Neural cell (in vitro differentiated cells): ENCODE data around the gene HEYL. TPM values are rescaled to one million over a fixed set of nuclear protein-coding genes. Genes with fewer than 3 reads are reported as not detected.

ENCODE experiments used
- H2AFZ ChIP-seq: fragments of 200-600, 300-800 bp; sonication (generic), shearing (Covaris generic); 2 replicates; pipeline ENCODE4 v1.6.0; 2014; ENCODE audit warnings: low read depth, mild to moderate bottlenecking, antibody characterized with exemption, low read length, moderate library complexity
- H3F3A ChIP-seq: fragments of 200-600 bp; shearing (Covaris generic); 2 replicates; pipeline ENCODE4 v1.6.1; 2016; ENCODE audit warnings: mild to moderate bottlenecking, moderate library complexity, mixed read lengths, antibody characterized with exemption, low read length; ENCODE audit not compliant: insufficient read depth, poor library complexity, severe bottlenecking
- H3K27ac ChIP-seq: fragments of 200-600, 300-800 bp; sonication (generic), shearing (Covaris generic); 2 replicates; pipeline ENCODE4 v1.5.1; 2014; ENCODE audit warnings: mild to moderate bottlenecking, low read length, moderate library complexity
- H3K27me3 ChIP-seq: fragments of 300-800, 200-600 bp; sonication (generic), shearing (Covaris generic); 2 replicates; pipeline ENCODE4 v1.6.0; 2014; ENCODE audit warnings: mild to moderate bottlenecking, low read depth, low read length, moderate library complexity; ENCODE audit not compliant: insufficient read depth
- H3K36me3 ChIP-seq: fragments of 300-800, 200-600 bp; sonication (generic), shearing (Covaris generic); 2 replicates; pipeline ENCODE4 v1.5.1; 2014; ENCODE audit warnings: mild to moderate bottlenecking, antibody characterized with exemption, low read length, moderate library complexity; ENCODE audit not compliant: insufficient read depth
- H3K4me2 ChIP-seq: fragments of 300-800, 200-600 bp; sonication (generic), shearing (Covaris generic); 2 replicates; pipeline ENCODE4 v1.6.0; 2014; ENCODE audit warnings: mild to moderate bottlenecking, low read length
- H3K4me3 ChIP-seq: fragments of 300-800, 200-600 bp; sonication (generic), shearing (Covaris generic); 2 replicates; pipeline ENCODE4 v1.5.1; 2014; ENCODE audit warnings: mild to moderate bottlenecking, low read length, moderate library complexity
- H3K79me2 ChIP-seq: fragments of 200-600 bp; shearing (Covaris generic); replicated peaks from 2 replicates; pipeline ENCODE4 v1.6.0; 2014; ENCODE audit warnings: mild to moderate bottlenecking, low read length, moderate library complexity; ENCODE audit not compliant: insufficient read depth
- H3K9ac ChIP-seq: fragments of 300-800, 200-600 bp; sonication (generic), shearing (Covaris generic); 2 replicates; pipeline ENCODE4 v1.6.1; 2016; ENCODE audit warnings: mild to moderate bottlenecking, low read length, mixed read lengths
- H3K9me2 ChIP-seq: fragments of 200-600 bp; shearing (Covaris generic); 2 replicates; pipeline ENCODE4 v1.6.1; 2016; ENCODE audit warnings: mild to moderate bottlenecking, low read length, mixed read lengths; ENCODE audit not compliant: insufficient read depth
- H3K9me3 ChIP-seq: fragments of 200-600, 300-800 bp; sonication (generic), shearing (Covaris generic); 2 replicates; pipeline ENCODE4 v1.6.1; 2016; ENCODE audit warnings: mild to moderate bottlenecking, mixed run types, low read length, moderate library complexity, mixed read lengths
- H4K20me1 ChIP-seq: fragments of 200-600 bp; shearing (Covaris generic); 2 replicates; pipeline ENCODE4 v1.6.1; 2016; ENCODE audit warnings: mild to moderate bottlenecking, mixed run types; ENCODE audit not compliant: insufficient read depth
- CTCF ChIP-seq: fragments of 450-650 bp; IDR thresholded peaks from 2 replicates; pipeline ENCODE4 v1.5.1; 2014; ENCODE audit warnings: antibody characterized with exemption, mild to moderate bottlenecking, moderate library complexity; ENCODE audit not compliant: poor library complexity, severe bottlenecking
- EP300 ChIP-seq: fragments of 450-650 bp; conservative IDR thresholded peaks from 2 replicates; pipeline ENCODE4 v1.6.1; 2014; ENCODE audit warnings: antibody characterized with exemption, mild to moderate bottlenecking, moderate library complexity; ENCODE audit not compliant: poor library complexity, severe bottlenecking
- EZH2 ChIP-seq: fragments of 200-600, 300-800 bp; shearing (Covaris generic), sonication (generic); IDR thresholded peaks from 2 replicates; pipeline ENCODE4 v1.6.1; 2014; ENCODE audit warnings: antibody characterized with exemption, low read length, borderline replicate concordance, mild to moderate bottlenecking; ENCODE audit not compliant: insufficient read depth, poor library complexity, severe bottlenecking
- MXI1 ChIP-seq: fragments of 450-650 bp; conservative IDR thresholded peaks from 2 replicates; pipeline ENCODE4 v1.6.1; 2014; ENCODE audit warnings: antibody characterized with exemption, mild to moderate bottlenecking; ENCODE audit not compliant: poor library complexity, severe bottlenecking
- POLR2AphosphoS5 ChIP-seq: IDR thresholded peaks from 2 replicates; pipeline ENCODE4 v1.6.1; 2012
- RAD21 ChIP-seq: fragments of 450-650 bp; conservative IDR thresholded peaks from 2 replicates; pipeline ENCODE4 v1.6.1; 2014; ENCODE audit warnings: antibody characterized with exemption, mild to moderate bottlenecking, moderate library complexity
- SMC3 ChIP-seq: fragments of 450-650 bp; conservative IDR thresholded peaks from 2 replicates; pipeline ENCODE4 v1.6.1; 2014; ENCODE audit warnings: antibody characterized with exemption, mild to moderate bottlenecking, moderate library complexity; ENCODE audit not compliant: poor library complexity
- TAF1 ChIP-seq: IDR thresholded peaks from 2 replicates; pipeline ENCODE4 v1.6.1; 2012; ENCODE audit warnings: low read depth
- polyA plus RNA-seq: library from polyadenylated mRNA; depleted of rRNA; stranded (reverse); fragments of >200 nt; gene quantifications from 2 replicates; pipeline ENCODE4 v1.2.3, GENCODE V29; 2014
- TF ChIP-seq, protein P1 (sequence below): IDR thresholded peaks from 2 replicates; pipeline ENCODE4 v1.6.1; 2012; ENCODE audit warnings: borderline replicate concordance

The HEYL gene
- polyA plus RNA-seq, 1 donor from 2014 or later: not detected

DNA sequence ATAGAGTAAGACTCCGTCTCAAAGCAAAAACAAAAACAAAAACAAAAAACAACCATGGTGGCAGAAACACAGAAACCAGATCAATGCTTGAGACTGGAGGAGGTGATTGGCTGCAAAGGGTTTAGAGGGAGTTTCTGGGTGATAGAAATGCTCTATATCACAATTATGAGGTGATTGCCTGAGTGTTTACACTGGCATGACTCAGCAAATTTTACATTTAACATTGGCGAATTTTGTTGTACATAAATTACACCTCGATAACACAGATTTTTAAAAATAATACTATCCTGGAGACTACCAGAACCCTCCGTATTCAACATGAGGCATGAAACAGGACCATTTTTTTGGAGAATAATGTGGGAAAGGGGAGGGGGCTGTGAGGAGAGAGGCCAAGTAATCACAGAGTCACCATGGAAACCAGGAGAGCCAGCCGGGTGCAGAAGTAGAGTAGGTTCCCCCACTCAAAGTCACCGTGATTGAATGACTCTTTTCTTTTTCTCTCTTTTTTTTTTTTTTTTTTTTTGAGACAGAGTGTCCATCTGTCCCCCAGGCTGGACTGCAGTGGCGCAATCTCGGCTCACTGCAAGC is 24.3 kb downstream of the HEYL start:
- Histone ChIP-seq H3K9ac (no peak overlapping the region), H3F3A (no peaks in the 10 kb centered on the region), H3K9me3 (no peaks in the 10 kb centered on the region), H3K4me3 (no peak overlapping the region), H3K4me2 (no peak overlapping the region), H3K27me3 (no peaks in the 10 kb centered on the region), H3K9me2 (no peaks in the 10 kb centered on the region), H3K27ac (no peak overlapping the region), H4K20me1 (no peaks in the 10 kb centered on the region), H3K79me2 (no peaks in the 10 kb centered on the region), H2AFZ (no peak overlapping the region), H3K36me3 (no peaks in the 10 kb centered on the region)
- no peak for TF ChIP-seq SMC3
- TF ChIP-seq CTCF: no peak
- TF ChIP-seq EP300: no peak
- TF ChIP-seq POLR2AphosphoS5: no peak
- no peak for TF ChIP-seq MXI1
- no peak for TF ChIP-seq TAF1
- no peak for TF ChIP-seq RAD21

GRCh38 chr1:39614488-39614887 is 25.0 kb downstream of the HEYL start:
- H3F3A ChIP-seq: no peaks in the 10 kb centered on the region
- no peak overlapping the region for H3K9ac ChIP-seq
- no peaks in the 10 kb centered on the region for H3K79me2 ChIP-seq
- no peak overlapping the region for H2AFZ ChIP-seq
- no peak overlapping the region for H3K27ac ChIP-seq
- H4K20me1 ChIP-seq: no peaks in the 10 kb centered on the region
- no peaks in the 10 kb centered on the region for H3K9me2 ChIP-seq
- H3K4me2 ChIP-seq: no peak overlapping the region
- no peaks in the 10 kb centered on the region for H3K9me3 ChIP-seq
- no peaks in the 10 kb centered on the region for H3K27me3 ChIP-seq
- no peak overlapping the region for H3K4me3 ChIP-seq
- no peaks in the 10 kb centered on the region for H3K36me3 ChIP-seq
- TF ChIP-seq EZH2 (no peak), CTCF (no peak), RAD21 (no peak), EP300 (no peak), SMC3 (no peak), MXI1 (no peak), TAF1 (no peak), POLR2AphosphoS5 (no peak)
- TF ChIP-seq, protein P1, sequence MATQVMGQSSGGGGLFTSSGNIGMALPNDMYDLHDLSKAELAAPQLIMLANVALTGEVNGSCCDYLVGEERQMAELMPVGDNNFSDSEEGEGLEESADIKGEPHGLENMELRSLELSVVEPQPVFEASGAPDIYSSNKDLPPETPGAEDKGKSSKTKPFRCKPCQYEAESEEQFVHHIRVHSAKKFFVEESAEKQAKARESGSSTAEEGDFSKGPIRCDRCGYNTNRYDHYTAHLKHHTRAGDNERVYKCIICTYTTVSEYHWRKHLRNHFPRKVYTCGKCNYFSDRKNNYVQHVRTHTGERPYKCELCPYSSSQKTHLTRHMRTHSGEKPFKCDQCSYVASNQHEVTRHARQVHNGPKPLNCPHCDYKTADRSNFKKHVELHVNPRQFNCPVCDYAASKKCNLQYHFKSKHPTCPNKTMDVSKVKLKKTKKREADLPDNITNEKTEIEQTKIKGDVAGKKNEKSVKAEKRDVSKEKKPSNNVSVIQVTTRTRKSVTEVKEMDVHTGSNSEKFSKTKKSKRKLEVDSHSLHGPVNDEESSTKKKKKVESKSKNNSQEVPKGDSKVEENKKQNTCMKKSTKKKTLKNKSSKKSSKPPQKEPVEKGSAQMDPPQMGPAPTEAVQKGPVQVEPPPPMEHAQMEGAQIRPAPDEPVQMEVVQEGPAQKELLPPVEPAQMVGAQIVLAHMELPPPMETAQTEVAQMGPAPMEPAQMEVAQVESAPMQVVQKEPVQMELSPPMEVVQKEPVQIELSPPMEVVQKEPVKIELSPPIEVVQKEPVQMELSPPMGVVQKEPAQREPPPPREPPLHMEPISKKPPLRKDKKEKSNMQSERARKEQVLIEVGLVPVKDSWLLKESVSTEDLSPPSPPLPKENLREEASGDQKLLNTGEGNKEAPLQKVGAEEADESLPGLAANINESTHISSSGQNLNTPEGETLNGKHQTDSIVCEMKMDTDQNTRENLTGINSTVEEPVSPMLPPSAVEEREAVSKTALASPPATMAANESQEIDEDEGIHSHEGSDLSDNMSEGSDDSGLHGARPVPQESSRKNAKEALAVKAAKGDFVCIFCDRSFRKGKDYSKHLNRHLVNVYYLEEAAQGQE: no peak
